HCEC 1CT (cell line): Measurements from ENCODE around the gene AVPR1B.
"Not testable (repeated sequence)": the region's sequence is repeated elsewhere in the genome, so short reads cannot be mapped to it uniquely, and the experiment has no call there.

ENCODE experiments used
- DNase-seq: peaks from one replicate; pipeline ENCODE4 v3.0.0-alpha.2; 2017

Gene AVPR1B

GRCh38 chr1:206080026-206080820, 37.0 kb downstream of the AVPR1B start:
- DNase-seq, result no peak

GRCh38 chr1:206079135-206079534, 38.1 kb downstream of the AVPR1B start:
- DNase-seq, result no peak

- DNase-seq, result peak; percentile 28
These were observed 41.1 kb downstream of the AVPR1B start for GRCh38 chr1:206075786-206076755.

GRCh38 chr1:206074839-206075238, 42.3 kb downstream of the AVPR1B start:
- no peak for DNase-seq

- no peak for DNase-seq
These were observed 46.4 kb downstream of the AVPR1B start for GRCh38 chr1:206070627-206071304.

GRCh38 chr1:206068314-206068713, 48.9 kb downstream of the AVPR1B start:
- DNase-seq, result no peak

GRCh38 chr1:206067486-206068227, 49.5 kb downstream of the AVPR1B start:
- DNase-seq, result no peak

GRCh38 chr1:206066479-206067171, 50.6 kb downstream of the AVPR1B start:
- no peak for DNase-seq

GRCh38 chr1:206065547-206066145, 51.5 kb downstream of the AVPR1B start:
- DNase-seq, result no peak

- not testable (repeated sequence) for DNase-seq
These were observed 52.7 kb downstream of the AVPR1B start for GRCh38 chr1:206064501-206064900.

GRCh38 chr1:206064001-206064400, 53.2 kb downstream of the AVPR1B start:
- not testable (repeated sequence) for DNase-seq

GRCh38 chr1:206062464-206062863, 54.7 kb downstream of the AVPR1B start:
- no peak for DNase-seq

- DNase-seq, result no peak
These were observed 56.3 kb downstream of the AVPR1B start for GRCh38 chr1:206060844-206061243.
